ENCODE measurements around the gene ALG3. TPM values are rescaled to one million over a fixed set of nuclear protein-coding genes. Genes with fewer than 3 reads are reported as not detected.

ALG3 gene
- total RNA-seq, 1 donor from 2014 or later, result 40.9 TPM

DNA sequence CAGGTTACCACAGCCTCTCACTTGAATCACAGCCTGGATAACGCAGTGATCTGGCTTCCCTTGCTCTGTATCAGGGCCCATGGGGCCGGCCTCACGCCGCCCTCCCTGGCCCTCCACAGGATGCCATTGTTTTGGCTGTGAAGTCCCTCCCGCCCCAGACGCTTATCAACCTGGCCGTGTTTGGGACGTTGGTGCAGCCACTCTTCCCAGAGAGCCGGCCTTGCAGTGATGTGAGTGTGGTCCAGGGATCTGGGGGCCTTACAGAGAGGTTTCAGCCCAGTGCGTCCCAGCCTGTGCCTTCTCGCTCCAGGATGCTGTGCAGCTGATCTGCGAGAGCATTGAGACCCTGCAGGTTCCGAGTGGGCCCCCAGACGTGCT is 12.7 kb downstream of the ALG3 start:
- no peak overlapping the region for H3K4me3 Mint-ChIP-seq
- peaks cover 5% of the 10 kb centered on the region for H3K4me1 Mint-ChIP-seq
- peaks cover 61% of the 10 kb centered on the region for H3K27me3 Mint-ChIP-seq (ENCODE audit: low read depth)
- no peak for DNase-seq (ENCODE audit: low spot score in 2 of 2, unreplicated experiment in 2 of 2)
- no peak overlapping the region for H3K27ac Mint-ChIP-seq
- H3K36me3 Mint-ChIP-seq, result no peaks in the 10 kb centered on the region
- no peaks in the 10 kb centered on the region for H3K9me3 Mint-ChIP-seq
- TF ChIP-seq CTCF (IDR thresholded peaks at IDR 0.05; ENCODE audit: unreplicated experiment), result no peak

DNA sequence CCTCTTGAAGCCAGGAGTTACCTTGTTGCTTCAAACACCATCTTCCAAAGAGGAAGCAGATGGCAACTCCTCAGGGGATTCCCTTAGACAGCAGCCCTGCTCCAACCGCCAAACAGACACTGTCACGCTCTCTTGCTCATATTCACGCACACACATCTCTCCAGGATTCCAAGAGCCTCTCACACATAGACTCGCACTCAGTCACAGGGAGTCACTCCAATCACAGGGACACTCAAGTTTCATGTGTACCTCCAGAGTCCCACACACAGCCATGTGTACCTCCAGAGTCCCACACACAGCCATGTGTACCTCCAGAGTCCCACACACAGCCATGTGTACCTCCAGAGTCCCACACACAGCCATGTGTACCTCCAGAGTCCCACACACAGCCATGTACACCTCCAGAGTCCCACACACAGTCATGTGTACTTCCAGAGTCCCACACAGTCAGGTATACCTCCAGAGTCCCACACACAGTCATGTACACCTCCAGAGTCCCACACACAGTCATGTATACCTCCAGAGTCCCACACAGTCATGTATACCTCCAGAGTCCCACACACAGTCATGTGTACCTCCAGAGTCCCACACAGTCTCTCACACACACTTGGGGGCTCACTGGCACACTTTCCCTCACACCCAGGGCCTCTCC is 13.3 kb downstream of the ALG3 start:
- no peaks in the 10 kb centered on the region for H3K36me3 Mint-ChIP-seq
- H3K27ac Mint-ChIP-seq, result no peak overlapping the region
- no peak overlapping the region for H3K4me3 Mint-ChIP-seq
- H3K27me3 Mint-ChIP-seq (ENCODE audit: low read depth), result peaks cover 64% of the 10 kb centered on the region
- TF ChIP-seq CTCF (IDR thresholded peaks at IDR 0.05; ENCODE audit: unreplicated experiment), result no peak
- peaks cover 7% of the 10 kb centered on the region for H3K4me1 Mint-ChIP-seq
- DNase-seq (ENCODE audit: low spot score in 2 of 2, unreplicated experiment in 2 of 2), result no peak
- no peaks in the 10 kb centered on the region for H3K9me3 Mint-ChIP-seq

DNA sequence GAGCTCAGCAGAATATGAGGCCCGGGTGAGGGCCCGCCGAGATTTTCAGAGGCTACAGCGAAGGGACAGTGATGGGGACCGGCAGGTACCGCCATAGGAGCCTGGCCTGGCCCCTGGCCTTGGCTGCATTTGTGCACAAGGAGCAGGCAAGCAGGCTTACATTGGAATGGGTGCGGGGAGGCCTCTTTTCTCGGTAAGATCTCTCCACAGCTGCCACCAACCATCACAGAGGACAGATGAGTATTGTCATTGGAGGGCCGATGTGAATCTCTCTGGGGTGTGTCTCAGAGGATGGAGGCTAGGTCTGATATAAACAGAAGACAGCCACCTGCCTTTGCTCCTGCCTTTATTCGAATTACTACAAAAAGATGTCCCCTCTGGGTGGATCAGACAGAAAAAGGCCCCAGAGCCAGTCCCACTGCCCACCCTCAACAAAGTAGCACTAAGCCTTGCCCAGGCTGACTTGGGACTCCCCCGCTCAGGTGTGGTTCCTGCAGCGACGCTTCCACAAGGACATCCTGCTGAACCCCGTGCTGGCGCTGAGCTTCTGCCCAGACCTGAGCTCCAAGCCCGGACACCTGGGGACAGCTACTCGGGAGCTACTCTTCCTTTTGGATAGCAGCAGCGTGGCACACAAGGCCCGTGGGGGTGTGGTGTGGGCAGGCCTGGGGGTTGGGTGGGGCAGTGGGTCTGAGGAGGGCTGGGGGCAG is 13.9 kb downstream of the ALG3 start:
- no peaks in the 10 kb centered on the region for H3K36me3 Mint-ChIP-seq
- no peak for DNase-seq (ENCODE audit: low spot score in 2 of 2, unreplicated experiment in 2 of 2)
- no peak overlapping the region for H3K27ac Mint-ChIP-seq
- peaks cover 64% of the 10 kb centered on the region for H3K27me3 Mint-ChIP-seq (ENCODE audit: low read depth)
- no peaks in the 10 kb centered on the region for H3K9me3 Mint-ChIP-seq
- peaks cover 7% of the 10 kb centered on the region for H3K4me1 Mint-ChIP-seq
- no peak for TF ChIP-seq CTCF (IDR thresholded peaks at IDR 0.05; ENCODE audit: unreplicated experiment)
- H3K4me3 Mint-ChIP-seq, result no peak overlapping the region

- TF ChIP-seq CTCF (IDR thresholded peaks at IDR 0.05; ENCODE audit: unreplicated experiment), result no peak
- H3K27me3 Mint-ChIP-seq (ENCODE audit: low read depth), result peaks cover 67% of the 10 kb centered on the region
- DNase-seq (ENCODE audit: low spot score in 2 of 2, unreplicated experiment in 2 of 2), result no peak
- H3K4me3 Mint-ChIP-seq, result no peak overlapping the region
- H3K36me3 Mint-ChIP-seq, result no peaks in the 10 kb centered on the region
- H3K27ac Mint-ChIP-seq, result no peak overlapping the region
- peaks cover 7% of the 10 kb centered on the region for H3K4me1 Mint-ChIP-seq
- H3K9me3 Mint-ChIP-seq, result no peaks in the 10 kb centered on the region
These were observed 14.5 kb downstream of the ALG3 start for GRCh38 chr3:184234224-184234623.

- no peak for TF ChIP-seq CTCF (IDR thresholded peaks at IDR 0.05; ENCODE audit: unreplicated experiment)
- H3K9me3 Mint-ChIP-seq, result no peaks in the 10 kb centered on the region
- no peak for DNase-seq (ENCODE audit: low spot score in 2 of 2, unreplicated experiment in 2 of 2)
- peaks cover 76% of the 10 kb centered on the region for H3K27me3 Mint-ChIP-seq (ENCODE audit: low read depth)
- no peaks in the 10 kb centered on the region for H3K36me3 Mint-ChIP-seq
- no peak overlapping the region for H3K27ac Mint-ChIP-seq
- peaks cover 9% of the 10 kb centered on the region for H3K4me1 Mint-ChIP-seq
- H3K4me3 Mint-ChIP-seq, result no peak overlapping the region
These were observed 15.5 kb downstream of the ALG3 start for GRCh38 chr3:184233127-184233843.

Data from mesothelial cell of epicardium (in vitro differentiated cells).